Muscle layer of duodenum (tissue), 2 donors: ENCODE data around the gene RAB42.

Experiments
- H3K27ac ChIP-seq: one replicate; pipeline ENCODE4 v1.7.0; 2013; ENCODE audit warnings: mild to moderate bottlenecking, low read length
- H3K27me3 ChIP-seq: one replicate; pipeline ENCODE4 v1.7.0; 2013; ENCODE audit warnings: low read depth, mild to moderate bottlenecking, control low read depth, low read length
- H3K36me3 ChIP-seq, 2 donors: one replicate each; pipeline ENCODE4 v1.7.0; 2013; ENCODE audit warnings: low read length in 2 of 2, control low read depth in 1 of 2, mild to moderate bottlenecking in 1 of 2; ENCODE audit not compliant: insufficient read depth in 2 of 2, control insufficient read depth in 1 of 2
- H3K4me1 ChIP-seq, 2 donors: one replicate each; pipeline ENCODE4 v1.7.0; 2013; ENCODE audit warnings: low read length in 2 of 2, mild to moderate bottlenecking in 2 of 2, control low read depth in 1 of 2, moderate library complexity in 1 of 2; ENCODE audit not compliant: insufficient read depth in 2 of 2, control insufficient read depth in 1 of 2
- H3K4me3 ChIP-seq, 2 donors: one replicate each; pipeline ENCODE4 v1.7.0; 2013; ENCODE audit warnings: low read length in 2 of 2, low read depth in 1 of 2, mild to moderate bottlenecking in 1 of 2
- H3K9me3 ChIP-seq, 2 donors: one replicate each; pipeline ENCODE4 v1.7.0; 2013; ENCODE audit warnings: low read length in 2 of 2, control low read depth in 1 of 2, mild to moderate bottlenecking in 1 of 2; ENCODE audit not compliant: control insufficient read depth in 1 of 2
- donor health status: healthy.

The RAB42 gene

DNA sequence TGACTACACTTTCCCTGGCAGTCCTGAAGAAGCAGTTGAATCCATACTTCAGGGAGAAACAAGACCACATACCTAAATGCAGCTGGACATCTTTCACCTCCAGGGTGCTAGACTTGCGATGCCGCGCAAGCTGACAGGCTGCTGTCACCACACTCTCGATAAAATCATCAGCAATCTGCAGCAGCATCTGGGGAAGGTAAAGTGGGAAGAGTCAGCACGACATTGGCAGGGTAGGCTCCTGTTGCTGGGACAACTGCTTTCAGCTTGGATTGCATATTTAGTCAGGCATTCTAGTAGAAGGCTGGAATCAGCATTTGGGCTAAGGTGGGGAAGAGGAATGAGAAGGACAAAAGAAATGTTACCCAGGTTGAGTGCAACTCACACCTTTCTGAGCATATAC lies 21.1 kb downstream of the RAB42 start:
- Histone ChIP-seq H3K4me1 (no peaks in the 10 kb centered on the region), H3K27ac (no peak overlapping the region), H3K36me3 (peaks cover 27 to 41% of the 10 kb centered on the region in 2 donors), H3K9me3 (no peaks in the 10 kb centered on the region), H3K27me3 (no peaks in the 10 kb centered on the region), H3K4me3 (no peak overlapping the region)

DNA sequence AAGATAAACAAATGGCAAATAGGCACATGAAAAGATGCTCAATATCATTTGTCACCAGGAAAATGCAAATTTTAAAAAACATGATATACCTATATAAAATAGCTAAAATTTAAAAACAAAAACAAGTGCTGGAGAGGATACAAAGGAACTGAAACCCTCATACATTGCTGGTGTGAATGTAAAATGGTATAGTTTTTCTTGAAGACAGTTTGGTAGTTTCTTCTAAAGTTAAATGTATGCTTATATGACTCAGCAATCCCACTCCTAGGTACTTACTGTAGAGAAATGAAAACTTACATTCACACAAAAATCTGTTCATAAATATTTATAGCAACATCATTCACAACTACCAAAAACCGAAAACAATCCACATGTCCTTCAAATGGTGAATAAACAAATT lies 39.6 kb downstream of the RAB42 start:
- H3K9me3 ChIP-seq: no peaks in the 10 kb centered on the region
- peaks cover 0 to 2% of the 10 kb centered on the region in 2 donors for H3K4me1 ChIP-seq
- no peak overlapping the region for H3K27ac ChIP-seq
- H3K27me3 ChIP-seq: no peaks in the 10 kb centered on the region
- H3K4me3 ChIP-seq: no peak overlapping the region
- no peaks in the 10 kb centered on the region for H3K36me3 ChIP-seq

DNA sequence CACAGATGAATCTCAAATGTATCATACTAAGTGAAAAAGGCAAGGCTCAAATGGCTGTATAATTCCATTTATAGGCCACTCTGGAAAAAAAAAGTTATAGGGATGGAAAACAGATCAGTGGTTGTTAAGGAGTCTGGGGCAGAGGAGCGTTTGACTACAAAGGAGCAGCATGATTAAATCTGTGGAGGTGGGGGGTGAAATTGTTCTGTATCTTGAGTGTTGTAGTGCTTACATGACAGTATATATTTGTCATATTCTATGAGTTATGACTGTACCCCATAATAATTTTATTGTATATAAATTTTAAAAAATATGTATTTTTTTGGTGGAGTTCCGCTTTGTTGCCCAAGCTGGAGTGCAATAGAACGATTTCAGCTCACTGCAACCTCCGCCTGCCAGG lies 40.5 kb downstream of the RAB42 start:
- Histone ChIP-seq H3K27me3 (no peaks in the 10 kb centered on the region), H3K4me1 (peaks cover 0 to 2% of the 10 kb centered on the region in 2 donors), H3K9me3 (no peaks in the 10 kb centered on the region), H3K36me3 (no peaks in the 10 kb centered on the region), H3K27ac (no peak overlapping the region), H3K4me3 (no peak overlapping the region)

DNA sequence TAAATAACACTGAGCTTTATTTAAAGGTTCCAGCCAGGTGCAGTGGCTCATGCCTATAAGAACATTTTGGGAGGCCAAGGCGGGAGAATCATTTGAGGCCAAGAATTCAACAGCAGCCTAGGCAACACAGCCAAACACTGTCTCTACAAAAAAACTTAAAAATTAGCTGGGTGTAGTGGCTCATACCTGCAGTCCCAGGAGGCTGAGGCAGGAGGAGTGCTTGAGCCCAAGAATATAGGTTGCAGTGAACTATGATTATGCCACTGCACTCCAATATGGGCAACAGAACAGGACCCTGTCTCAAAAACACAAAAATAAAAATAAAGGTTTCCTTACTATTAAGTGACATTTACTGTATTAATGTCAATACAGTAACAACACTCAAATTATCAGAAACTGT lies 48.7 kb downstream of the RAB42 start:
- Histone ChIP-seq H3K9me3 (no peaks in the 10 kb centered on the region), H3K36me3 (no peaks in the 10 kb centered on the region), H3K27ac (no peak overlapping the region), H3K27me3 (no peaks in the 10 kb centered on the region), H3K4me3 (no peak overlapping the region), H3K4me1 (peaks cover 10 to 27% of the 10 kb centered on the region in 2 donors)

DNA sequence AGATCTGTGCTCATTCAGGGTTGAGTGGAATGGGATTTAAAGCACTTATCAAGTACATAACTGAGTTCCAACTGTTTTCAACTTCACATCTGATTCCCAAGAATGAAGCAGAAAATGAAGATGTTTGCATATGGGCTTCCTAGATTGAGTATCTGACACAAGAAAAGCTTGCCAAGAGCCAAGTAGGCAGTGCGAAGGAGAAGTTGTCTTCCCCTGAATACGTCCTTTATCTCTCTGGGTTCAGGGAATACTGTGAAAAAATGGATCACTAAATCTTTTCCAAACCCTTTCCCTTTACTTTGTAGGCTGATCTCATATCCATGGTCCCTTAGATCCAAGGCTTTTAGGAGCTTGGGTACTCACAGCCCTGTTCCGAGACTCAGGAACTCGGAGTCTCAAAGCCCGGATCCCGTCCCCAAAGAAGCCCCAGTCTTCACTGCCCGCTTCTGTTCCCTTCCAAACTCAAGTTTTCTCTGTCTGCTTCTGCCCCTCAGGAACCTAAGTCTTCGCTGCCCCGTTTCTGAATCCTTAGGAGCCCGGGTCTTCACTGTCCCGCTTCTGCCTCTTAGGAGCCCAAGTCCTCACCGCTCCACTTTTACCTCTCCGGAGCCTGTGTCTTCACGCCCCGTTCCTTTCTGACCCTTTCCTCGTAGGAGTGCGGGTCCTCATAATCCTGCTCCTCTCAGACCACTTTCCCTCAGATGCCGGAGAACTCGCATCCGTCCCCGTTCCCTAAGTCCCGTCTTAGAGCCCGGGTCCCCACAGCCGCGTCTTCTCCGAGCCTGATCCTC lies 50.2 kb downstream of the RAB42 start:
- Histone ChIP-seq H3K27ac (peak overlapping the region; percentile 87), H3K36me3 (no peaks in the 10 kb centered on the region), H3K27me3 (no peaks in the 10 kb centered on the region), H3K9me3 (no peaks in the 10 kb centered on the region), H3K4me3 (peak overlapping the region; percentile 74 to 90), H3K4me1 (peaks cover 10 to 26% of the 10 kb centered on the region in 2 donors)

DNA sequence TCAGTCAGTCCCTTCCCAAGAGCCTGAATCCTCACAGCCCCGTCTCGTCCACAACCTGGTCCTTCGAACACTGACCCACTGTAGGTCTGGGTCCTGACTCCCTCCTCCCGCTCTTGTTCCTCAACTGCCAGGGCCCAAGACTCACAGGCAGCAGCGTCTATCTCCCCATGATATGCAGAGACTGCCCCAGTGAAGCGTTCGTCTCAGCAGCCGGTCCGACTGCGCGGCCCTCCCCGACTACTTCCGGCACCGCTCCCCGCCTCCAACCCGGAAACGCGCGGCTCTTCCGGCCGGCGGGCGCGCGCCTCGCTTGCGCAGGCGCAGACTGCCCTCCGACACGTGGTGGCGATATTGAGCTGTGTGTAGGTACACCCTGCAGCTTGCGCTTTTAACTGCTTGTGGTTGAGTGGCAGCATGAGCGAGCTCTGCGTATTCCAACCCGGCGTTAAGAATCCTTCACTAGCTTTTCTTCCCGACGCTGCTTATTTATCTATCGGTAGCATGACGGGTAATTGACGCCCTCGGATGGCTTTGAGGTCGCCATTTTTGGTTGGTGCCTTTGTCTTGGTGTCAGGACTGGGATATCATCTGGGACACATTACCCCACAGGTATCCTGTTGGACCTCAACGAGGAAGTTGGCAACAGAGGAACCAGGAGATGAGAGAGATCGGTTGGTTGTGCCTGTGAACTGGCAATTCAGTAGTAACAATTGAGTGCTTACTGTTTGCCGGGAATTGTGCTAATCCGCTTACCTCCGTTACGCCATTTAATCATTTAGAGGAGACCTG lies 51.0 kb downstream of the RAB42 start, which contains the start of gene TAF12:
TSS of gene TAF12 (minus strand) at position 221 of the 789 bp plus-strand sequence. CDS start 20,986 bp downstream, outside the sequence.
- H3K36me3 ChIP-seq: no peaks in the 10 kb centered on the region
- no peaks in the 10 kb centered on the region for H3K9me3 ChIP-seq
- H3K27ac ChIP-seq: peak within 1 kb of the TSS; percentile 87
- peak within 1 kb of the TSS; percentile 74 to 90 for H3K4me3 ChIP-seq
- no peaks in the 10 kb centered on the region for H3K27me3 ChIP-seq
- peaks cover 14 to 33% of the 10 kb centered on the region in 2 donors for H3K4me1 ChIP-seq

DNA sequence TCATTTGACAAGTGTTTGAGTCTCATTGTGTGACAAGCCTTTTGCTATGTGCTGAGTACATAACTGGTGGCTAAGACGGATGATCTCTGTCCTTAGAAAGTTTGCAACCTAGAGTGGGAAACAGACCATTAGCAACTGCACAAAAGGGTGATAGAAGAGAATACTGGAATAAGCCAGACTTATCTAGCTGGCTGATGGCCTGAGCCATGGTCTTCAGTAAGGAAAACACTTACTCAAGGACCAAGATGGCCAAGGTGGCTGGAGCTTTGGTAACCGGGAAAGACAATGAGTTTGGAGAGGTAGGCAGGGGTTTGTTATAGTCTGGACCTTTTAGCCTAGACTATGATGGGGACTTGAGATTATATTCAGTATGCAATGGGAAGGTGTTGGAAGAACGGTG lies 52.4 kb downstream of the RAB42 start:
- Histone ChIP-seq H3K4me3 (no peak overlapping the region), H3K9me3 (no peaks in the 10 kb centered on the region), H3K27ac (peak overlapping the region; percentile 47), H3K36me3 (peaks cover 0 to 3% of the 10 kb centered on the region in 2 donors), H3K4me1 (peaks cover 14 to 33% of the 10 kb centered on the region in 2 donors), H3K27me3 (no peaks in the 10 kb centered on the region)
